A549 (cell line): Measurements from ENCODE around the gene ELMOD1.

ENCODE experiments used
- CTCF ChIP-seq: fragments of >200 bp; sonication (Bioruptor Twin); formaldehyde crosslinking; IDR thresholded peaks from 3 replicates; pipeline ENCODE4 v1.5.1; 2016
- FOSL2 ChIP-seq, 2 experiments: fragments of 450-650 bp in 1 of 2; fragments of >200 bp in 1 of 2; sonication (Bioruptor Twin) in 1 of 2; formaldehyde crosslinking; IDR thresholded peaks; 2 replicates each; pipeline versions ENCODE4 v1.5.0 to v1.6.1; 2016 to 2020; ENCODE audit warnings: mild to moderate bottlenecking in 1 of 2, moderate library complexity in 1 of 2
- JUN ChIP-seq, 2 experiments: fragments of >200 bp; sonication (Bioruptor Twin); formaldehyde crosslinking; IDR thresholded peaks; 2 replicates in 1 of 2; 3 replicates in 1 of 2; pipeline ENCODE4 v1.6.1; 2016 to 2017
- MAFK ChIP-seq: fragments of 450-650 bp; IDR thresholded peaks from 2 replicates; pipeline ENCODE4 v1.6.1; 2014; ENCODE audit not compliant: partially characterized antibody
- MYC ChIP-seq: IDR thresholded peaks from 2 replicates; pipeline ENCODE4 v1.6.1; 2012; ENCODE audit warnings: mild to moderate bottlenecking, inconsistent platforms, low read length, improper control_type of control experiment, borderline replicate concordance
- PBX3 ChIP-seq: IDR thresholded peaks from 2 replicates; pipeline ENCODE4 v1.6.1; 2012
- POLR2A ChIP-seq: IDR thresholded peaks from 2 replicates; pipeline ENCODE4 v1.6.1; 2012; ENCODE audit warnings: mild to moderate bottlenecking, low read length
- REST ChIP-seq: fragments of 200-600 bp; sonication (generic); IDR thresholded peaks from 2 replicates; pipeline ENCODE4 v1.6.1; 2016; ENCODE audit warnings: antibody characterized with exemption, mild to moderate bottlenecking, moderate library complexity
- RFX5 ChIP-seq: fragments of 450-650 bp; IDR thresholded peaks from 2 replicates; pipeline ENCODE4 v1.7.1; 2014; ENCODE audit warnings: antibody characterized with exemption, mild to moderate bottlenecking, moderate library complexity
- ZFP36 ChIP-seq: fragments of 450-650 bp; IDR thresholded peaks from 2 replicates; pipeline ENCODE4 v1.6.1; 2014; ENCODE audit warnings: borderline replicate concordance; ENCODE audit not compliant: partially characterized antibody

GRCh38 chr11:107688322-107688918, 97.5 kb downstream of the ELMOD1 start:
- TF ChIP-seq REST (no peak), CTCF (no peak), PBX3 (no peak), POLR2A (no peak), MAFK (no peak), RFX5 (no peak), MYC (no peak), JUN (IDR thresholded peaks at IDR 0.05) (no peak), FOSL2 (IDR thresholded peaks at IDR 0.05) (no peak), FOSL2 (CRISPR knock-in tag; IDR thresholded peaks at IDR 0.05) (no peak), ZFP36 (no peak)
